ENCODE data around the gene CATSPER1. TPM values are rescaled to one million over a fixed set of nuclear protein-coding genes. Genes with fewer than 3 reads are reported as not detected.

The CATSPER1 gene
- total and polyA plus RNA-seq, 2 of the 8 experiments (the other 6 are each of a cell fraction or from before 2014, with no cell fraction given): not detected

DNA sequence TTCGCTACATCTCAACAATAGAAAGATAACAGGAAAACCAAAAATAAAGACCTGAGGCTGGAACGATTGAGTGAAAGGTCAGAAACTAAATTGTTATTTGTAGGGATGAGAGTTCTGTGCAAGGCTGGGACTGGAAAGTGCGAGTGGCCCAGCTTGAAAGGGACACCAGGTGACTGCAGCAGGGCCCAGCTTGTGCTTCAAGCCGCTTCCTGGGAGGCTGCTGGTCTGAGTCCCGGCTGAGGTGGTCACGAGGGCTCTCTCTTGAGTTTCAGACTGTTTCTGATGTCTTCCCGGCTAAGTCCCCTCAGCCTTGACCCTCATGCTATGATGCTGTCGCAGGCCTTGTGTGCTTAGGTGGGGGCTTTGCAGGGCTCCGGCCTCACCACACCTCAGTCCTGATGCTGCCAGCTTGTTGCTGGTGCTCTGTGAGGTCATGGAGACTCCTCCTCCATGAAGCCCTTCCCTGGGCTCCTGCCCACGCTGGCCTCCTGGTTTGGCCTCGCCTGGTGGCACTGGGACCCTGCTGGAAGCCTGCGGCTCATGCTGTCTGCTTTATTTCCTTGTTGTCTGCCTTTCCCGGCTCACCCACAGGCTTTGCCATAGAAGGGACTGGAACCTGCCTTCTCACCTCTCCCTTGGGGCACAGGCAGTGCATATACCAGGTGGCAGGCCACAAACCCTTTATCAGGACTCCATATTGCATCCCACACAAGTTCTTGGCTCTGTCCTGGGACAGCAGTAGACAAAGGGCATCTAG is 20.0 kb downstream of the CATSPER1 start (continued):
- TF ChIP-seq, protein P1, sequence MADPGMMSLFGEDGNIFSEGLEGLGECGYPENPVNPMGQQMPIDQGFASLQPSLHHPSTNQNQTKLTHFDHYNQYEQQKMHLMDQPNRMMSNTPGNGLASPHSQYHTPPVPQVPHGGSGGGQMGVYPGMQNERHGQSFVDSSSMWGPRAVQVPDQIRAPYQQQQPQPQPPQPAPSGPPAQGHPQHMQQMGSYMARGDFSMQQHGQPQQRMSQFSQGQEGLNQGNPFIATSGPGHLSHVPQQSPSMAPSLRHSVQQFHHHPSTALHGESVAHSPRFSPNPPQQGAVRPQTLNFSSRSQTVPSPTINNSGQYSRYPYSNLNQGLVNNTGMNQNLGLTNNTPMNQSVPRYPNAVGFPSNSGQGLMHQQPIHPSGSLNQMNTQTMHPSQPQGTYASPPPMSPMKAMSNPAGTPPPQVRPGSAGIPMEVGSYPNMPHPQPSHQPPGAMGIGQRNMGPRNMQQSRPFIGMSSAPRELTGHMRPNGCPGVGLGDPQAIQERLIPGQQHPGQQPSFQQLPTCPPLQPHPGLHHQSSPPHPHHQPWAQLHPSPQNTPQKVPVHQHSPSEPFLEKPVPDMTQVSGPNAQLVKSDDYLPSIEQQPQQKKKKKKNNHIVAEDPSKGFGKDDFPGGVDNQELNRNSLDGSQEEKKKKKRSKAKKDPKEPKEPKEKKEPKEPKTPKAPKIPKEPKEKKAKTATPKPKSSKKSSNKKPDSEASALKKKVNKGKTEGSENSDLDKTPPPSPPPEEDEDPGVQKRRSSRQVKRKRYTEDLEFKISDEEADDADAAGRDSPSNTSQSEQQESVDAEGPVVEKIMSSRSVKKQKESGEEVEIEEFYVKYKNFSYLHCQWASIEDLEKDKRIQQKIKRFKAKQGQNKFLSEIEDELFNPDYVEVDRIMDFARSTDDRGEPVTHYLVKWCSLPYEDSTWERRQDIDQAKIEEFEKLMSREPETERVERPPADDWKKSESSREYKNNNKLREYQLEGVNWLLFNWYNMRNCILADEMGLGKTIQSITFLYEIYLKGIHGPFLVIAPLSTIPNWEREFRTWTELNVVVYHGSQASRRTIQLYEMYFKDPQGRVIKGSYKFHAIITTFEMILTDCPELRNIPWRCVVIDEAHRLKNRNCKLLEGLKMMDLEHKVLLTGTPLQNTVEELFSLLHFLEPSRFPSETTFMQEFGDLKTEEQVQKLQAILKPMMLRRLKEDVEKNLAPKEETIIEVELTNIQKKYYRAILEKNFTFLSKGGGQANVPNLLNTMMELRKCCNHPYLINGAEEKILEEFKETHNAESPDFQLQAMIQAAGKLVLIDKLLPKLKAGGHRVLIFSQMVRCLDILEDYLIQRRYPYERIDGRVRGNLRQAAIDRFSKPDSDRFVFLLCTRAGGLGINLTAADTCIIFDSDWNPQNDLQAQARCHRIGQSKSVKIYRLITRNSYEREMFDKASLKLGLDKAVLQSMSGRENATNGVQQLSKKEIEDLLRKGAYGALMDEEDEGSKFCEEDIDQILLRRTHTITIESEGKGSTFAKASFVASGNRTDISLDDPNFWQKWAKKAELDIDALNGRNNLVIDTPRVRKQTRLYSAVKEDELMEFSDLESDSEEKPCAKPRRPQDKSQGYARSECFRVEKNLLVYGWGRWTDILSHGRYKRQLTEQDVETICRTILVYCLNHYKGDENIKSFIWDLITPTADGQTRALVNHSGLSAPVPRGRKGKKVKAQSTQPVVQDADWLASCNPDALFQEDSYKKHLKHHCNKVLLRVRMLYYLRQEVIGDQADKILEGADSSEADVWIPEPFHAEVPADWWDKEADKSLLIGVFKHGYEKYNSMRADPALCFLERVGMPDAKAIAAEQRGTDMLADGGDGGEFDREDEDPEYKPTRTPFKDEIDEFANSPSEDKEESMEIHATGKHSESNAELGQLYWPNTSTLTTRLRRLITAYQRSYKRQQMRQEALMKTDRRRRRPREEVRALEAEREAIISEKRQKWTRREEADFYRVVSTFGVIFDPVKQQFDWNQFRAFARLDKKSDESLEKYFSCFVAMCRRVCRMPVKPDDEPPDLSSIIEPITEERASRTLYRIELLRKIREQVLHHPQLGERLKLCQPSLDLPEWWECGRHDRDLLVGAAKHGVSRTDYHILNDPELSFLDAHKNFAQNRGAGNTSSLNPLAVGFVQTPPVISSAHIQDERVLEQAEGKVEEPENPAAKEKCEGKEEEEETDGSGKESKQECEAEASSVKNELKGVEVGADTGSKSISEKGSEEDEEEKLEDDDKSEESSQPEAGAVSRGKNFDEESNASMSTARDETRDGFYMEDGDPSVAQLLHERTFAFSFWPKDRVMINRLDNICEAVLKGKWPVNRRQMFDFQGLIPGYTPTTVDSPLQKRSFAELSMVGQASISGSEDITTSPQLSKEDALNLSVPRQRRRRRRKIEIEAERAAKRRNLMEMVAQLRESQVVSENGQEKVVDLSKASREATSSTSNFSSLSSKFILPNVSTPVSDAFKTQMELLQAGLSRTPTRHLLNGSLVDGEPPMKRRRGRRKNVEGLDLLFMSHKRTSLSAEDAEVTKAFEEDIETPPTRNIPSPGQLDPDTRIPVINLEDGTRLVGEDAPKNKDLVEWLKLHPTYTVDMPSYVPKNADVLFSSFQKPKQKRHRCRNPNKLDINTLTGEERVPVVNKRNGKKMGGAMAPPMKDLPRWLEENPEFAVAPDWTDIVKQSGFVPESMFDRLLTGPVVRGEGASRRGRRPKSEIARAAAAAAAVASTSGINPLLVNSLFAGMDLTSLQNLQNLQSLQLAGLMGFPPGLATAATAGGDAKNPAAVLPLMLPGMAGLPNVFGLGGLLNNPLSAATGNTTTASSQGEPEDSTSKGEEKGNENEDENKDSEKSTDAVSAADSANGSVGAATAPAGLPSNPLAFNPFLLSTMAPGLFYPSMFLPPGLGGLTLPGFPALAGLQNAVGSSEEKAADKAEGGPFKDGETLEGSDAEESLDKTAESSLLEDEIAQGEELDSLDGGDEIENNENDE (IDR thresholded peaks at IDR 0.05; ENCODE audit: insufficient replicate concordance, low read length): no peak
- TF ChIP-seq GTF2F1 (IDR thresholded peaks at IDR 0.05; ENCODE audit: borderline replicate concordance, low read depth, low read length) (no peak), ASH2L (IDR thresholded peaks at IDR 0.05; ENCODE audit: low read length) (no peak), CTCF (IDR thresholded peaks at IDR 0.05; ENCODE audit: control extremely low read depth in 1 of 3, insufficient read depth in 1 of 3, low read depth in 1 of 3, low read length in 3 of 3) (no peak), CBX8 (IDR thresholded peaks at IDR 0.05; ENCODE audit: borderline replicate concordance, low read depth, low read length) (no peak), TCF12 (IDR thresholded peaks at IDR 0.05; ENCODE audit: low read depth, low read length) (no peak)
- TF ChIP-seq, protein P2, sequence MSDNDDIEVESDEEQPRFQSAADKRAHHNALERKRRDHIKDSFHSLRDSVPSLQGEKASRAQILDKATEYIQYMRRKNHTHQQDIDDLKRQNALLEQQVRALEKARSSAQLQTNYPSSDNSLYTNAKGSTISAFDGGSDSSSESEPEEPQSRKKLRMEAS (IDR thresholded peaks at IDR 0.05): no peak
